ENCODE data around the gene PDSS1. TPM values are rescaled to one million over a fixed set of nuclear protein-coding genes. Genes with fewer than 3 reads are reported as not detected.
"Not testable (repeated sequence)": the region's sequence is repeated elsewhere in the genome, so short reads cannot be mapped to it uniquely, and the experiment has no call there.

The PDSS1 gene
- total and polyA plus RNA-seq, 7 donors, result 2.4 to 31.7 (median 4.7) TPM

GRCh38 chr10:26681076-26681475 is 16.4 kb upstream of the PDSS1 start:
- no peaks in the 10 kb centered on the region for H3K27me3 ChIP-seq
- intact Hi-C loops (cut with DNase I), result loop anchor here (5.0 kb wide), 1 partner anchor 201 kb away; no protein-coding TSS in a partner anchor
- no peak for TF ChIP-seq EP300 (IDR thresholded peaks at IDR 0.05)
- no peak for TF ChIP-seq CTCF (IDR thresholded peaks at IDR 0.05)
- no peak for TF ChIP-seq POLR2AphosphoS5 (IDR thresholded peaks at IDR 0.05)
- no peak for TF ChIP-seq POLR2A (IDR thresholded peaks at IDR 0.05)
- no peaks in the 10 kb centered on the region for H3K4me1 ChIP-seq
- no peak overlapping the region for H3K4me3 ChIP-seq
- no peaks in the 10 kb centered on the region for H3K36me3 ChIP-seq
- H3K9me3 ChIP-seq, result no peaks in the 10 kb centered on the region
- 81 to 88% methylated on average over 1 of the region's 1 CpG for WGBS, 2 donors
- H3K27ac ChIP-seq, result no peak overlapping the region
- no peak for DNase-seq

GRCh38 chr10:26681971-26682370 is 15.5 kb upstream of the PDSS1 start:
- not testable (repeated sequence) for H3K27ac ChIP-seq, H3K4me3 ChIP-seq, H3K27me3 ChIP-seq, H3K36me3 ChIP-seq, DNase-seq, H3K9me3 ChIP-seq, H3K4me1 ChIP-seq
- 57 to 67% methylated on average over 3 of the region's 3 CpGs for WGBS, 2 donors
- intact Hi-C loops (cut with DNase I), result loop anchor here (5.0 kb wide), 1 partner anchor 200 kb away; no protein-coding TSS in a partner anchor

GRCh38 chr10:26682931-26683330 is 14.6 kb upstream of the PDSS1 start:
- Histone ChIP-seq H3K9me3 (no peaks in the 10 kb centered on the region), H3K36me3 (no peaks in the 10 kb centered on the region), H3K4me3 (no peak overlapping the region), H3K4me1 (no peaks in the 10 kb centered on the region), H3K27ac (no peak overlapping the region), H3K27me3 (peaks cover 0 to 3% (median 0%) of the 10 kb centered on the region in 3 donors)
- WGBS, 2 donors, result 45 to 60% methylated on average over 6 of the region's 6 CpGs
- intact Hi-C loops (cut with DNase I), result loop anchor here (5.0 kb wide), 1 partner anchor 199 kb away; no protein-coding TSS in a partner anchor
- no peak for DNase-seq
- no peak for TF ChIP-seq CTCF (IDR thresholded peaks at IDR 0.05)
- no peak for TF ChIP-seq EP300 (IDR thresholded peaks at IDR 0.05)
- no peak for TF ChIP-seq POLR2AphosphoS5 (IDR thresholded peaks at IDR 0.05)
- no peak for TF ChIP-seq POLR2A (IDR thresholded peaks at IDR 0.05)

- H3K36me3 ChIP-seq, H3K4me3 ChIP-seq, H3K27ac ChIP-seq, H3K27me3 ChIP-seq, H3K4me1 ChIP-seq, H3K9me3 ChIP-seq, DNase-seq: not testable (repeated sequence)
- intact Hi-C loops (cut with DNase I), result loop anchor here (5.0 kb wide), 1 partner anchor 198 kb away; no protein-coding TSS in a partner anchor
- 22 to 24% methylated on average over 6 of the region's 6 CpGs for WGBS, 2 donors
- TF ChIP-seq CTCF (IDR thresholded peaks at IDR 0.05), result peak in 3 of 4 experiments; percentile 28 to 52 (median 33)
Observed at GRCh38 chr10:26684667-26685264, 12.7 kb upstream of the PDSS1 start.

GRCh38 chr10:26685441-26685840 is 12.1 kb upstream of the PDSS1 start:
- WGBS, 2 donors, result 91 to 92% methylated on average over 3 of the region's 3 CpGs
- DNase-seq, result no peak
- H3K36me3 ChIP-seq, result no peaks in the 10 kb centered on the region
- no peaks in the 10 kb centered on the region for H3K9me3 ChIP-seq
- no peak overlapping the region for H3K27ac ChIP-seq
- peaks cover 0 to 13% (median 0%) of the 10 kb centered on the region in 3 donors for H3K27me3 ChIP-seq
- no peak overlapping the region for H3K4me3 ChIP-seq
- intact Hi-C loops (cut with DNase I), result no loop called here
- no peaks in the 10 kb centered on the region for H3K4me1 ChIP-seq
- no peak for TF ChIP-seq POLR2AphosphoS5 (IDR thresholded peaks at IDR 0.05)
- TF ChIP-seq CTCF (IDR thresholded peaks at IDR 0.05), result no peak
- no peak for TF ChIP-seq EP300 (IDR thresholded peaks at IDR 0.05)
- TF ChIP-seq POLR2A (IDR thresholded peaks at IDR 0.05), result no peak
